Measurements from ENCODE around the gene BEND6. TPM values are rescaled to one million over a fixed set of nuclear protein-coding genes. Genes with fewer than 3 reads are reported as not detected.

BEND6 gene
- total RNA-seq, 4 donors from 2014 or later: 2.0 to 7.8 (median 3.3) TPM

- 79 to 86% methylated on average over 4 of the region's 4 CpGs for WGBS, 2 donors
- peaks cover 0 to 23% (median 7%) of the 10 kb centered on the region in 4 donors for H3K4me1 ChIP-seq
These were observed 1.6 kb downstream of the BEND6 start for GRCh38 chr6:56956491-56956890.

GRCh38 chr6:56957856-56958255, 2.9 kb downstream of the BEND6 start:
- Histone ChIP-seq H3K4me1 (peaks cover 0 to 23% (median 7%) of the 10 kb centered on the region in 4 donors), H3K4me3 (no peak overlapping the region), H3K36me3 (no peaks in the 10 kb centered on the region), H3K27ac (no peak overlapping the region), H3K9me3 (no peaks in the 10 kb centered on the region), H3K27me3 (no peaks in the 10 kb centered on the region)
- no peak for DNase-seq (ENCODE audit: low spot score in 2 of 2)
- WGBS, 2 donors: 94% methylated on average over 2 of the region's 2 CpGs
- TF ChIP-seq POLR2A (IDR thresholded peaks at IDR 0.05) (no peak), EP300 (IDR thresholded peaks at IDR 0.05) (no peak)

More at GRCh38 chr6:56956491-56956890, 1.6 kb downstream of the BEND6 start:
- Histone ChIP-seq H3K27me3 (no peaks in the 10 kb centered on the region), H3K27ac (no peak overlapping the region), H3K36me3 (no peaks in the 10 kb centered on the region), H3K9me3 (no peaks in the 10 kb centered on the region), H3K4me3 (no peak overlapping the region)
- TF ChIP-seq POLR2A (IDR thresholded peaks at IDR 0.05) (no peak), EP300 (IDR thresholded peaks at IDR 0.05) (no peak), CTCF (IDR thresholded peaks at IDR 0.05) (no peak)
- DNase-seq (ENCODE audit: low spot score in 2 of 2): no peak

- H3K4me1 ChIP-seq: peaks cover 0 to 18% (median 7%) of the 10 kb centered on the region in 4 donors
- 86 to 87% methylated on average over 3 of the region's 3 CpGs for WGBS, 2 donors
- no peaks in the 10 kb centered on the region for H3K36me3 ChIP-seq
- no peaks in the 10 kb centered on the region for H3K27me3 ChIP-seq
- H3K27ac ChIP-seq: no peak overlapping the region
- TF ChIP-seq EP300 (IDR thresholded peaks at IDR 0.05) (no peak), POLR2A (IDR thresholded peaks at IDR 0.05) (no peak), CTCF (IDR thresholded peaks at IDR 0.05) (no peak)
- no peak for DNase-seq (ENCODE audit: low spot score in 2 of 2)
- H3K9me3 ChIP-seq: no peaks in the 10 kb centered on the region
- no peak overlapping the region for H3K4me3 ChIP-seq
These were observed 3.6 kb downstream of the BEND6 start for GRCh38 chr6:56958481-56958880.

GRCh38 chr6:56959094-56959493, 4.2 kb downstream of the BEND6 start:
- peaks cover 0 to 12% (median 7%) of the 10 kb centered on the region in 4 donors for H3K4me1 ChIP-seq
- H3K4me3 ChIP-seq: no peak overlapping the region
- H3K36me3 ChIP-seq: no peaks in the 10 kb centered on the region
- H3K9me3 ChIP-seq: no peaks in the 10 kb centered on the region
- no peaks in the 10 kb centered on the region for H3K27me3 ChIP-seq
- H3K27ac ChIP-seq: no peak overlapping the region
- TF ChIP-seq EP300 (IDR thresholded peaks at IDR 0.05) (no peak), POLR2A (IDR thresholded peaks at IDR 0.05) (no peak), CTCF (IDR thresholded peaks at IDR 0.05) (no peak)
- DNase-seq (ENCODE audit: low spot score in 2 of 2): no peak

GRCh38 chr6:56959938-56960337, 5.0 kb downstream of the BEND6 start:
- Histone ChIP-seq H3K4me1 (peaks cover 0 to 11% (median 7%) of the 10 kb centered on the region in 4 donors), H3K9me3 (no peaks in the 10 kb centered on the region), H3K4me3 (no peak overlapping the region), H3K27ac (no peak overlapping the region), H3K36me3 (no peaks in the 10 kb centered on the region), H3K27me3 (no peaks in the 10 kb centered on the region)
- WGBS, 2 donors: 70 to 71% methylated on average over 4 of the region's 4 CpGs
- DNase-seq (ENCODE audit: low spot score in 2 of 2): no peak
- no peak for TF ChIP-seq EP300 (IDR thresholded peaks at IDR 0.05)
- no peak for TF ChIP-seq CTCF (IDR thresholded peaks at IDR 0.05)
- no peak for TF ChIP-seq POLR2A (IDR thresholded peaks at IDR 0.05)

GRCh38 chr6:56961151-56961550, 6.2 kb downstream of the BEND6 start:
- Histone ChIP-seq H3K27me3 (no peaks in the 10 kb centered on the region), H3K27ac (no peak overlapping the region), H3K36me3 (no peaks in the 10 kb centered on the region), H3K4me1 (peaks cover 0 to 1% (median 0%) of the 10 kb centered on the region in 4 donors), H3K9me3 (no peaks in the 10 kb centered on the region), H3K4me3 (no peak overlapping the region)
- no peak for TF ChIP-seq CTCF (IDR thresholded peaks at IDR 0.05)
- no peak for TF ChIP-seq EP300 (IDR thresholded peaks at IDR 0.05)
- no peak for TF ChIP-seq POLR2A (IDR thresholded peaks at IDR 0.05)
- no peak for DNase-seq (ENCODE audit: low spot score in 2 of 2)
- WGBS, 2 donors: 68 to 82% methylated on average over 2 of the region's 2 CpGs
